ENCODE measurements around the gene CTCF.

CTCF gene

DNA sequence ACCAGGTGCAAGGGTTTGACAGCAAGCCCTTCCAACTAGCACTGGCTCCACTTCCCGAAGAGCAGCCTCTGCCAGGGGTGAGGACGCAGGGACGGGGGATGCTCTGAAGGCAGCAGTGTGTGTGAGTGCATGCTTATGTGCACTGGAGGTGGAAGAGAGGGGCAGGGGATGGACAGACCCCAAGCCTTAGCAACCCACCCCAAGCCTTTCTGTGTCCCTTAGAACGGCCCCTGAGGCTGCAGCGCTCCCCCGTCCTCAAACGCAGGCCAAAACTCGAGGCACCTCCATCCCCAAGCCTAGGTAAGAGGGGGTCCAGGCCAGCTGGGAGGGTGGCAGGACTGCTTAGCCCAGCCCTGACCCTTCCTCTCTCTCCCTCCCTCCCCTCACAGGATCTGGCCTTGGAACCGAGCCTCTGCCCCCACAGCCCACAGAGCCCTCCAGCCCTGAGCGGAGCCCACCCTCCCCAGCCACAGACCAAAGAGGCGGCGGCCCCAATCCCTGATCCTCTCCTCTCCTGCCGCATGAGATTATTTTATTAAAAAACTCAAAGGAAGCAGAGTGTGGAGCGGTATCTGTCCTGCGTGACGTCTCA is 94.8 kb downstream of the CTCF start:
- peaks cover 58% of the 10 kb centered on the region for H3K36me3 ChIP-seq
- no peak overlapping the region for H3K27ac ChIP-seq
- DNase-seq: no peak
- no peaks in the 10 kb centered on the region for H3K9me3 ChIP-seq (ENCODE audit: severe bottlenecking)
- no peaks in the 10 kb centered on the region for H3K27me3 ChIP-seq (ENCODE audit: insufficient read depth, low read depth, severe bottlenecking)
- no peak overlapping the region for H3K4me3 ChIP-seq (ENCODE audit: low read depth, low read length)
- TF ChIP-seq, protein P1, sequence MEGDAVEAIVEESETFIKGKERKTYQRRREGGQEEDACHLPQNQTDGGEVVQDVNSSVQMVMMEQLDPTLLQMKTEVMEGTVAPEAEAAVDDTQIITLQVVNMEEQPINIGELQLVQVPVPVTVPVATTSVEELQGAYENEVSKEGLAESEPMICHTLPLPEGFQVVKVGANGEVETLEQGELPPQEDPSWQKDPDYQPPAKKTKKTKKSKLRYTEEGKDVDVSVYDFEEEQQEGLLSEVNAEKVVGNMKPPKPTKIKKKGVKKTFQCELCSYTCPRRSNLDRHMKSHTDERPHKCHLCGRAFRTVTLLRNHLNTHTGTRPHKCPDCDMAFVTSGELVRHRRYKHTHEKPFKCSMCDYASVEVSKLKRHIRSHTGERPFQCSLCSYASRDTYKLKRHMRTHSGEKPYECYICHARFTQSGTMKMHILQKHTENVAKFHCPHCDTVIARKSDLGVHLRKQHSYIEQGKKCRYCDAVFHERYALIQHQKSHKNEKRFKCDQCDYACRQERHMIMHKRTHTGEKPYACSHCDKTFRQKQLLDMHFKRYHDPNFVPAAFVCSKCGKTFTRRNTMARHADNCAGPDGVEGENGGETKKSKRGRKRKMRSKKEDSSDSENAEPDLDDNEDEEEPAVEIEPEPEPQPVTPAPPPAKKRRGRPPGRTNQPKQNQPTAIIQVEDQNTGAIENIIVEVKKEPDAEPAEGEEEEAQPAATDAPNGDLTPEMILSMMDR (IDR thresholded peaks at IDR 0.05; ENCODE audit: low read depth, low read length): no peak

DNA sequence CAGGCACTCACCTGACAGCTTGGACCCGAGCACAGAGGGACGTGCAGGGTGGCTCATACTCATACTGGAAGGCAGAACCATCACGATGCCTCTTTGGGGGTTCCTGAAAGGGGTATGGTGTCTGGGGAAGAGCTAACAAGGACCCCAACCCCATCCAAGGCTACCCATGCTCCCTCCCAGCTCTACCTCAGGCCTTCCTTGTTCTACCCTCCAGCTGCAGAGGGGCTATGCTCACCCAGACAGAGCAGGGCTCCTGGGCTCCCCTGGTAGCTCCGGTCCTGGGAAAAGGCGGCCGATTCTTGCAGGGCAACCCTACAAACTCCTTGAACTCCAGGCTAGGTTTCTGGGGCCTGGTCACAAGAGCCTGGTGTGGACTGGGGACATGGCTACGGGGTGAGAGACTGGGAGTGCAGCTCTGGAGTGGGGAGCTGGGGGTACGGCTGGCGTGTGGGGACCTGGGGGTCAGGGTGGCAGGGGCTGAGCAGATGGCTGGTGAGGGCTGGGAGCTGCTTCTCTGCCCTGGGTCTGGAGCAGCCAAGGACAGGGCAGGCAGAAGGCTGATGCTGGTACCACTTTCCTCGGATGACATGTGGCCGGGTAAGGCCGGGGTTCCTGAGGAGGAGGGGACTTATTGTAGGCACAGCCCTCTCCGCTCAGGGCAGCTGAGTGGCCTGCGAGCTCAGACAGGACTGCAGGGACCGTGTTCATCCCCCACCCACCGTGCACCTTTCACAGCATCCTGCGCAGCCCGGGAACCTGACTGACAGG is 95.6 kb downstream of the CTCF start:
- no peak for DNase-seq
- Histone ChIP-seq H3K36me3 (peaks cover 62% of the 10 kb centered on the region), H3K27me3 (ENCODE audit: insufficient read depth, low read depth, severe bottlenecking) (no peaks in the 10 kb centered on the region), H3K9me3 (ENCODE audit: severe bottlenecking) (no peaks in the 10 kb centered on the region), H3K27ac (no peak overlapping the region), H3K4me3 (ENCODE audit: low read depth, low read length) (no peak overlapping the region)
- TF ChIP-seq, protein P1 (IDR thresholded peaks at IDR 0.05; ENCODE audit: low read depth, low read length): no peak

DNA sequence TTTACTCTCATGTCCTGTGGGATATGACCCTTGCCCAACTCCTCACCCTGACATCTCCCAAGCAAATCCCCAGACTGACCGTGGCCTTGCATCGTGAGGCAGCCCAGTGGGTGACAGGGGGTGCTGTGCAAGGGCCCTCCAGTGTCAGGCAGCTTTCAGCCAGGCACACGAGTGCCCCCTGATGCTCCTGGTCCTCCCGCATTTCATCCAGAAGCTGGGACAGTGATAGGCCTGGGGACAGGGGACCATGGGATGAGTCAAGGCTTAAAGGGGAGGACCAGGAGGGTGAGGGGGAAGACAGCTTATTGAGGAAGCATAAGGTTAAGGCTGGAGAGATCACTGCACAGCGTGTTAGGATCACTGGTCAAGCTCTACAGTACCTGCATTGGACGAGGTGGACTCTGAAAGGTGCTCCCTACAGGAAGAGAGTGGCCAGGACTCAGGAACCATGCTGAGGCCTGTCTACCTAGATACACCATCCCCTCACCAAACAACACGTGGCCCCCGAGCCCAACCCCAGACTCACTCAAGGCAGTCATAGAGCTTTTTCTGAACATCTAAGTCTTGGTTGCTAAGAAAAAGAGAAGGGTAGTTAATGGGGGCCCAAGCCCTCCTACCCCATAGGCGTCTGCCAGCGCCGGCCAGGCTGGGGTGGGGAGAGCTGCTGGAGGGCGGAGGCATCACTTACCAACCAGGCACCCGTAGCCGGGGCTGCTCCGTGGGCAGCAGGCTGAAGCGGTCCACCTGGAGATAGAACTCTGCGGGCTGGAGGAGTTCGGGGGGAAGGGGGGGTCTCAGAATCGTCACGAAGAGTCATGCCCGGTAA is 96.7 kb downstream of the CTCF start:
- no peaks in the 10 kb centered on the region for H3K27me3 ChIP-seq (ENCODE audit: insufficient read depth, low read depth, severe bottlenecking)
- TF ChIP-seq, protein P1 (IDR thresholded peaks at IDR 0.05; ENCODE audit: low read depth, low read length): no peak
- peak overlapping the region; percentile 80 for H3K27ac ChIP-seq
- H3K4me3 ChIP-seq (ENCODE audit: low read depth, low read length): peak overlapping the region; percentile 86
- no peaks in the 10 kb centered on the region for H3K9me3 ChIP-seq (ENCODE audit: severe bottlenecking)
- H3K36me3 ChIP-seq: peaks cover 71% of the 10 kb centered on the region
- DNase-seq: no peak

DNA sequence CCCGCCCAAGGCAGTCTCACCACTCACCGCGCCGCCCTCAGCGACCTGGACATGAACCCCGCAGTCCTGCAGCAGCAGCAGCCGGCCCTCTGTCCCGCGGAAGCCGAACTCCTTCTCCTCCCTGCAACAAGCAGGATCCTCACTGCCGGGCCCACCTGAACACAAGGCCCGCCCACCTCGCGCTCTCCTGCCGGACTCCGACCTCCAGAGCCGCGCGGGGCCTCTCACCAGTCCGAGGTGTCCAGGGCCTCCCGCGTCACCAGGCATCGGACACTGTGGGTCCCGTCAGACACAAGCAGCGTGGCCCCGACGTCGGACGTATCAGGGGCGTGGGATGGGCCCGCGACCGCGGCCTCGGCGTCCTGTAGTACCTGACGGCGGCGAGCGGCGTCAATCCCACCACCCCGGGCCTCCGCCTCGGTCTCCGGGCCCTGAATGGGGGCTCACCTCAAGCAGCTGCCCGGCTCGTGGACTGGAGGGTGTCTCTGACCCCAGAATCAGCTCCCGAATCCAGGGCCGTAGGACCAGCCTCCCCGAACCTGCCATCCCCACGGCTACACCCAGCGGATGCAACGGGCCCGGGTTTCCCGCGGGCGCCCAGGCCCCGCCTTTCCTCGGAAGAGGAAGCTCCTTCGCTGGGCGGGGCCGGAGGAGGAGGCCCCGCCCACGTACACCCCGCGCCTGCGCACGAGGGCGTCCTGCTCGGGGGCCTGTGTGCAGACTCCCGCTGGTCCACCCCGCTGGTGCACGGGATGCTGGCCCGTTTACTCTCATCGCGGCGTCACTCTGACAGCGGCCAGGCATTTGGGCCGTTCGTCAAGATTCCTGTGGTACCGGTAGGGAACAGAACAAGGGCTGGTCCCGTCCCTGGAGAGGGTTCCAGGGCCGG is 97.6 kb downstream of the CTCF start, which contains the start of gene ACD:
Gene ACD, minus strand, starts transcription at position 586 of the 889 bp plus-strand sequence. Its CDS starts 40 bp downstream, at position 546.
- H3K27ac ChIP-seq: peak within 1 kb of the TSS; percentile 80
- peaks cover 70% of the 10 kb centered on the region for H3K36me3 ChIP-seq
- peak; percentile 88 for DNase-seq
- no peaks in the 10 kb centered on the region for H3K9me3 ChIP-seq (ENCODE audit: severe bottlenecking)
- H3K27me3 ChIP-seq (ENCODE audit: insufficient read depth, low read depth, severe bottlenecking): no peaks in the 10 kb centered on the region
- H3K4me3 ChIP-seq (ENCODE audit: low read depth, low read length): peak within 1 kb of the TSS; percentile 86
- TF ChIP-seq, protein P1 (IDR thresholded peaks at IDR 0.05; ENCODE audit: low read depth, low read length): no peak

DNA sequence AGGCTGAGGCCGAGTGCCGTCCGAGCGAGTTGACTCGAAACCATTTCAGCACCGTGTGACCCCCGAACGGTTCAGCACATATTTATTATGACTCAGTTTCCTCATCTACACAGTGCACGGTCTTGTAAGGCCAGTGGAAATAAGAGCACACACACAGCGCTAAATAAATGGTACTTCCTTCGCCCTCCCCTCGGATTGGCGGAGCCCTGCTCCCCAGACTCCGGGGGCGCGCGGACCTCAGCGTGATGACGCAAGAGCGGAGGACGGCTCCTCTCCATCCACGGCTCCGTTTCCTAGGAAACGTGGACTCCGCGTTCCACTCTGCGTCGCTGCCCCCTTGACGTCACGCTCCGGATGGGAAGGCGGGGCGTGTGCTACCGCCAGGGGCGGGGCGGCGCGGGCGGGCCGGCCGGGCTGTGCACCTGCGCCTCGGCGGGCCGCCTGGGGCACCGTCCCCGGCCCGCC is 98.3 kb downstream of the CTCF start, which contains the start of gene PARD6A:
Gene PARD6A, plus strand, starts transcription at position 397 of the 465 bp plus-strand sequence. CDS start 79 bp downstream, outside the sequence.
- Histone ChIP-seq H3K27ac (peak within 1 kb of the TSS; percentile 80), H3K36me3 (peaks cover 63% of the 10 kb centered on the region), H3K4me3 (ENCODE audit: low read depth, low read length) (peak within 1 kb of the TSS; percentile 86), H3K9me3 (ENCODE audit: severe bottlenecking) (no peaks in the 10 kb centered on the region), H3K27me3 (ENCODE audit: insufficient read depth, low read depth, severe bottlenecking) (no peaks in the 10 kb centered on the region)
- peak; percentile 96 for DNase-seq
- TF ChIP-seq, protein P1 (IDR thresholded peaks at IDR 0.05; ENCODE audit: low read depth, low read length): no peak
